GM21529 (cell line): ENCODE measurements around the gene SMARCC1.

Source experiments
- ATAC-seq: cut with Tn5 transposase; IDR thresholded peaks from one replicate; pipeline ENCODE4 v1.9.1; 2021; ENCODE audit not compliant: unreplicated experiment

Gene SMARCC1

DNA sequence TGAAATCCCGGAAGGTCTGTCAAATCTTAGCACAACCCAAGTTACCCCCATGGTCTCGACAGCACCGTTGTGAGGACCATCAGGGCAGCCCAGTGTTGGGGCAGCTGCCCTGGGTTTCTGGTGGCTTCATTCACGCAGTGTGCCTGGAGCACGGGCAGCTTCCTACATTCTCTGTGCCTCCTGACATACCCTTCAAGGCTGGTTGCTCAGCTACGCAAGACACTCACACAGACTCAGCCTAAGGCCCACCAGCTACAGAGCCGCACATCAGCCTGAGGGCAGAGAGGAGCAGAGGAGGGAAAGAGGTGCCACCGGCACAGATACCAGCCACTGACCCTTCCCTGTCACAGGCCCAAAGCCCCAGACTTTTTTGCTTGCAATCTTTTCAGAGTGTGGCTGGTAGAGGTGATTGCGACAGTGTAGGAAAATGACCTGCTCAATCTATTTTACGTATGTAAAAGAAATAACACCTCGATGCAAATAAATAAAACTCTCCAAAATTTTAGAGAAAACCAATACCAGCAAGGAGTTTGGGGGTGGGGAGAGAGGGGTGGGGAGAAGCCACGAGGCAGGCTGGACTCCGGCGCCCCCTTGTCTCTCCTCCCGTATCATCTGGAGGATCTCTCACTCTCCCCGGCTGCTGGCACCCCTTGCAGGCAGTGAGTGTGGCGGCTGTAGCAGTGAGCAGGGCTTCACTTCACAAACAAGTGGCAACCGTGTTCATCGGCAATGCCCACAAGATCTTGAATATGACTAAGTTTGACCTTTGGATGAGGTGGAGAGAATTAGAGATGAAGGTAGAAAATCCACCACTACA, 215.8 kb downstream of the SMARCC1 start:
- no peak for ATAC-seq

GRCh38 chr3:47556351-47556750, 225.3 kb downstream of the SMARCC1 start:
- no peak for ATAC-seq

DNA sequence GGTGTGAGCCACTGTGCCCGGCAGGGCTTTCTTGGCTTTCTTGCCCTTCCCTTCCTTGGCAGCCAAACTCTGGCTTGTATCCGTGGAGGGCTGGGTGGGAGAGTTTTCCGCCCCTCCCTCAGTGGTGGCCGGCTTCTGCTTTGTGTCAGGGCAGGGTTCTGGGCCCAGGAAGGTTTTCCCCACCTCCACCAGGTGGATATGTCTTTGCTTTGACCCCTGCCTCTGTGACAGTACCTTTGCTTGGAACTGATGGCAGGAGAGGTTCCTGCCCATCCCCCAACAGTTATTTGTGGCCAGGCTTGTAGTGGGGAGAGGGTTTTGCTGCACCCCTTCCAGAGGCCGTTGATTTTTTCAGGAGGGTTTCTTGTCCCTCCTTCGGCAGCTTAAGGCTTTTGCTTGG, 227.4 kb downstream of the SMARCC1 start:
- ATAC-seq = no peak

- ATAC-seq = no peak
Measured at GRCh38 chr3:47553407-47553806, 228.3 kb downstream of the SMARCC1 start.

- ATAC-seq = no peak
Measured at GRCh38 chr3:47542471-47543173, 239.1 kb downstream of the SMARCC1 start.

GRCh38 chr3:47541583-47542108, 240.0 kb downstream of the SMARCC1 start:
- no peak for ATAC-seq

DNA sequence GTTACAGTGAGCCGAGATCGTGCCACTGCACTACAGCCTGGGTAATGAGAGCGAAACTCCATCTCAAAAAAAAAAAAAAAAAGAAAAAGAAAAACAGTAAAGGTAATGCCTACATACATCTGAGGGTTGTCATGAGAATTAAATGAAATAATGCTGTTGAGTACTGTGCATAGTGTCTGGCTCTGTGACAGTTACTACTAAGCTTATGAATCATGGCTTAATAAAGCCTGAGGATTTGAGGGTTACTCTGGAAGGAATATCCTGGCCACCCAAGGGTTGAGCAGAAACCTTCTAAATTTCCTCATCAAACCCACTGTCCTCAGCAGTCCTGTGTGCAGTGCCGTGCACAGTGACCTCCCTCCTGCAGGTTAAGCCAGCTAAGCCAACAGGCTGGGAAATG, 241.4 kb downstream of the SMARCC1 start:
- ATAC-seq = no peak

GRCh38 chr3:47536967-47537366, 244.7 kb downstream of the SMARCC1 start:
- no peak for ATAC-seq

DNA sequence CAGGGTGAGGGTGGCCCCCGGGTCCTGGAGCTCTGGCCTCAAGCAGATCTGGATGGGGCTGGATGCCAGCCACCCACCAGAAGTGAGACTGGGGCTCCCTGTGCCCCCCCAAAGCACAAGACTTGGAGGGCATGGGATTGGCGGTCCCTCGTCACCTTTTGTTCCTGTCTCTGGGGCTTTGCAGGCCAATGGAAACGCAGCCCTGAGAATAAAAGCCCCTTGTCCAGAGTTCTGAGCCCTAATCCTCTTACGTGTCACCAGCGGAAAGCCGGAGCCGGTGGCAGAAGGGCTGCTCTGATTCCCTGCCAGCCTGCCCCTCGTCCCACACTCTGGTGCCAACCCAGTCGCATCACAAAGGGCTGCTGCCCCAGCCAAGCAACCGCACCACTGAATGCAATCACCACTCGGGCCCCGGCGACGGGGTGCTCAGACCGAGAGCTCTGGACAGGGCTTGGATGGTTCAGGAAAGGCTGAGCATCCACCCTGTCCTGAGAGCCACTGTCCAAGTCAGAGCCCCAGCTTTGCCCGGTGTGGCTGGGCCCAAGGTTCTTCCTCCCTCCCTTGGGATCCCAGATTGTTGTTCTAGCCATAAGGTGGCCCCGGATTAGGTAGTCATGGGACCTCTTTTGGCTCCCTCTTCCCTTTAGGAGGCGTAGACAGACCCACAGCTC, 245.3 kb downstream of the SMARCC1 start:
- ATAC-seq = no peak
